K562 (cell line): ENCODE data around the gene SLBP. TPM values are rescaled to one million over a fixed set of nuclear protein-coding genes. Genes with fewer than 3 reads are reported as not detected.

Experiments
- ATAC-seq: fragments of 200-7000 bp; cut with Tn5 transposase; 3 replicates; pipeline ENCODE4 v1.9.1; 2020; ENCODE audit warnings: moderate library complexity
- BruUV-seq: library from RNA; stranded (reverse); fragments of 400-500 nt; replicated peaks from 2 replicates; lab custom pipeline; 2021; lab: Mats Ljungman, UMichigan
- CTCF ChIA-PET: fragments of 300-600 bp; formaldehyde crosslinking; extraction: SDS; loops from one replicate; lab custom pipeline; 2021; ENCODE audit warnings: low intra/inter-chr PET ratio; lab: Yijun Ruan, JAX
- POLR2A ChIA-PET: fragments of 300-600, 350-650 bp; sonication (Branson Sonifier 250); formaldehyde crosslinking; extraction: SDS; loops from one replicate; lab custom pipeline; 2021; ENCODE audit warnings: antibody characterized with exemption, inconsistent platforms; lab: Yijun Ruan, JAX
- DNase-seq, 4 experiments: peaks; one replicate each; pipeline versions ENCODE4 v3.0.0 to v3.0.0-alpha.2; 2011 to 2018; ENCODE audit warnings: low spot score in 3 of 4, mixed read lengths in 3 of 4; ENCODE audit errors: extremely low read depth in 1 of 4
- FAIRE-seq: peaks from 2 replicates; lab custom pipeline; 2011; peaks lifted over from hg19 to GRCh38; lab: Jason Lieb, UNC
- H2AFZ ChIP-seq: 2 replicates; pipeline ENCODE4 v1.6.0; 2011; ENCODE audit warnings: low read depth, low read length, control low read depth, inconsistent platforms
- H3K27ac ChIP-seq: fragments of 200-600 bp; 3 replicates; pipeline ENCODE4 v1.8.0; 2011; ENCODE audit warnings: low read depth, mild to moderate bottlenecking, control low read depth, inconsistent platforms, low read length, moderate library complexity, mixed read lengths; ENCODE audit errors: extremely low read depth
- H3K27me3 ChIP-seq, 2 experiments: fragments of 300-600 bp in 1 of 2; 2 replicates in 1 of 2; 3 replicates in 1 of 2; pipeline versions ENCODE4 v1.6.0 to v1.8.0; 2011; ENCODE audit warnings: inconsistent platforms in 2 of 2, low read length in 2 of 2, mild to moderate bottlenecking in 1 of 2, mixed read lengths in 1 of 2, moderate library complexity in 1 of 2; ENCODE audit not compliant: control insufficient read depth in 2 of 2, insufficient read depth in 2 of 2
- H3K36me3 ChIP-seq: fragments of 300-600 bp; 3 replicates; pipeline ENCODE4 v1.8.0; 2011; ENCODE audit warnings: mild to moderate bottlenecking, low read length, inconsistent platforms; ENCODE audit not compliant: control insufficient read depth, insufficient read depth
- H3K4me1 ChIP-seq, 2 experiments: fragments of 200-600 bp in 1 of 2; replicated peaks in 1 of 2; 2 replicates in 1 of 2; 3 replicates in 1 of 2; pipeline versions ENCODE4 v1.5.1 to v1.8.0; 2011; ENCODE audit warnings: inconsistent platforms in 2 of 2, low read length in 2 of 2, mild to moderate bottlenecking in 1 of 2, mixed read lengths in 1 of 2, moderate library complexity in 1 of 2; ENCODE audit not compliant: control insufficient read depth in 2 of 2, insufficient read depth in 2 of 2
- H3K4me2 ChIP-seq: 2 replicates; pipeline ENCODE4 v1.6.1; 2011; ENCODE audit warnings: low read length, control low read depth, inconsistent platforms, mixed read lengths; ENCODE audit not compliant: insufficient read depth
- H3K4me3 ChIP-seq: fragments of 200-600 bp; sonication (generic), shearing (Covaris generic); 2 replicates; pipeline ENCODE4 v1.5.1; 2016; ENCODE audit warnings: control low read depth, inconsistent platforms
- H3K79me2 ChIP-seq: fragments of 200-600 bp; 3 replicates; pipeline ENCODE4 v1.8.0; 2011; ENCODE audit warnings: low read length, inconsistent platforms; ENCODE audit not compliant: control insufficient read depth, insufficient read depth
- H3K9ac ChIP-seq, 2 experiments: 2 replicates each; pipeline versions ENCODE4 v1.6.0 to v1.6.1; 2011; ENCODE audit warnings: low read depth in 2 of 2, low read length in 2 of 2, control low read depth in 1 of 2, inconsistent platforms in 1 of 2, mild to moderate bottlenecking in 1 of 2, mixed read lengths in 1 of 2; ENCODE audit not compliant: insufficient read depth in 1 of 2
- H3K9me1 ChIP-seq: one replicate; pipeline ENCODE4 v1.6.0; 2011; ENCODE audit warnings: inconsistent platforms, mild to moderate bottlenecking, low read length, moderate library complexity; ENCODE audit not compliant: control insufficient read depth, insufficient read depth
- H3K9me3 ChIP-seq: replicated peaks from 2 replicates; pipeline ENCODE4 v1.5.1; 2011; ENCODE audit warnings: low read depth, low read length, inconsistent platforms; ENCODE audit not compliant: control insufficient read depth, insufficient read depth
- H4K20me1 ChIP-seq: replicated peaks from 2 replicates; pipeline ENCODE4 v1.6.1; 2011; ENCODE audit warnings: low read length, inconsistent platforms, mixed read lengths; ENCODE audit not compliant: control insufficient read depth, insufficient read depth
- CBX2 ChIP-seq: fragments of 200-600 bp; sonication (generic); IDR thresholded peaks from one replicate; pipeline ENCODE4 v1.6.1; 2012; ENCODE audit warnings: mild to moderate bottlenecking, low read length, inconsistent platforms; ENCODE audit not compliant: insufficient read depth, poor library complexity, severe bottlenecking
- CBX3 ChIP-seq, 2 experiments: IDR thresholded peaks; 1 replicate in 1 of 2; 2 replicates in 1 of 2; pipeline ENCODE4 v1.6.1; 2012; ENCODE audit warnings: inconsistent platforms in 2 of 2, low read length in 2 of 2, borderline replicate concordance in 1 of 2, control low read depth in 1 of 2
- CCNT2 ChIP-seq: IDR thresholded peaks from 2 replicates; pipeline ENCODE4 v1.6.1; 2011; ENCODE audit warnings: borderline replicate concordance, low read depth, mild to moderate bottlenecking, moderate library complexity, mixed read lengths, low read length; ENCODE audit not compliant: insufficient read length; ENCODE audit errors: extremely low read depth
- CREB1 ChIP-seq, 2 experiments: sonication (generic) in 1 of 2; formaldehyde crosslinking in 1 of 2; IDR thresholded peaks; 2 replicates each; pipeline versions ENCODE4 v1.6.1 to v1.8.0; 2012 to 2022; ENCODE audit warnings: inconsistent platforms in 1 of 2, mild to moderate bottlenecking in 1 of 2, missing genetic modification reagents in 1 of 2, moderate library complexity in 1 of 2
- FOXK2 ChIP-seq, 2 experiments: fragments of 450-650 bp; IDR thresholded peaks in 1 of 2; conservative IDR thresholded peaks in 1 of 2; 2 replicates each; pipeline ENCODE4 v1.6.1; 2016; ENCODE audit warnings: low read depth in 2 of 2, mild to moderate bottlenecking in 1 of 2
- MAX ChIP-seq: sonication (generic); formaldehyde crosslinking; IDR thresholded peaks from 2 replicates; pipeline ENCODE4 v1.9.0; 2022; ENCODE audit warnings: mild to moderate bottlenecking, missing genetic modification reagents
- MCM7 ChIP-seq, 2 experiments: fragments of 450-650 bp; IDR thresholded peaks; 2 replicates each; pipeline ENCODE4 v1.6.1; 2016 to 2018
- MTA1 ChIP-seq: fragments of 450-650 bp; IDR thresholded peaks from 2 replicates; pipeline ENCODE4 v1.6.1; 2017; ENCODE audit warnings: borderline replicate concordance
- PCBP2 ChIP-seq: fragments of 200-400 bp; formaldehyde crosslinking; IDR thresholded peaks from 2 replicates; pipeline ENCODE4 v1.6.1; 2018; ENCODE audit warnings: low read length, low read depth, mild to moderate bottlenecking, moderate library complexity; ENCODE audit not compliant: poor library complexity, severe bottlenecking
- RCOR1 ChIP-seq, 2 experiments: IDR thresholded peaks; 2 replicates each; pipeline ENCODE4 v1.6.1; 2012; ENCODE audit warnings: low read depth in 2 of 2, low read length in 2 of 2, borderline replicate concordance in 1 of 2, improper control_type of control experiment in 1 of 2
- SLC30A9 ChIP-seq: fragments of 250-450 bp; sonication (Bioruptor Pico); IDR thresholded peaks from 2 replicates; pipeline ENCODE4 v1.8.0; 2022; ENCODE audit warnings: mild to moderate bottlenecking, moderate library complexity
- SMC3 ChIP-seq: conservative IDR thresholded peaks from 2 replicates; pipeline ENCODE4 v1.6.1; 2011; ENCODE audit warnings: low read depth, low read length, improper control_type of control experiment; ENCODE audit not compliant: insufficient read depth
- STAG1 ChIP-seq: sonication (generic); formaldehyde crosslinking; IDR thresholded peaks from 2 replicates; pipeline ENCODE4 v1.5.0; 2020; ENCODE audit warnings: missing genetic modification reagents, borderline replicate concordance
- TAF1 ChIP-seq: IDR thresholded peaks from 2 replicates; pipeline ENCODE4 v1.6.1; 2011; ENCODE audit warnings: mild to moderate bottlenecking, low read length, moderate library complexity; ENCODE audit not compliant: insufficient read depth, control insufficient read depth, severe bottlenecking; ENCODE audit errors: extremely low read depth
- TAF7 ChIP-seq: fragments of 450-650 bp; IDR thresholded peaks from 2 replicates; pipeline ENCODE4 v1.6.1; 2016; ENCODE audit warnings: missing genetic modification characterization, missing compliant biosample characterization
- XRCC3 ChIP-seq: fragments of 450-650 bp; IDR thresholded peaks from 2 replicates; pipeline ENCODE4 v1.6.1; 2017; ENCODE audit warnings: mild to moderate bottlenecking, moderate library complexity
- XRCC5 ChIP-seq: fragments of 200-400 bp; formaldehyde crosslinking; IDR thresholded peaks from 2 replicates; pipeline ENCODE4 v1.6.1; 2017; ENCODE audit warnings: low read depth, mild to moderate bottlenecking, low read length
- ZBTB49 ChIP-seq: sonication (generic); formaldehyde crosslinking; IDR thresholded peaks from 2 replicates; pipeline ENCODE4 v1.8.0; 2022; ENCODE audit warnings: missing genetic modification reagents, mild to moderate bottlenecking, borderline replicate concordance
- WGBS: fragments of 100-300 bp; shearing (Covaris generic); methylation state at CpG from one replicate; pipeline ENCODE4 v1.1.6; 2016; ENCODE audit warnings: low coverage, mixed read lengths; ENCODE audit not compliant: insufficient coverage; ENCODE audit errors: missing lambda C conversion rate; 5-methylcytosine and 5-hydroxymethylcytosine counted together
- in situ Hi-C: fragments of 300-500 bp; cut with MboI; formaldehyde crosslinking; loops from 4 replicates; pipeline ENCODE4 v1.15.0; 2018; ENCODE audit warnings: inconsistent platforms, mixed read lengths
- intact Hi-C: fragments of 100-400 bp; cut with micrococcal nuclease; formaldehyde crosslinking; loops from 2 replicates; pipeline ENCODE4 v1.14.2; 2022
- polyA plus RNA-seq, 8 experiments: library from polyadenylated mRNA; depleted of rRNA in 4 of 8; stranded (reverse) in 5 of 8; unstranded in 3 of 8; fragments of >200 nt; fragmentation: Nextera tagmentation in 2 of 8; fragmentation: Illumina TruSeq in 1 of 8; extraction: Ambion mirVana in 2 of 8; extraction: Trizol in 1 of 8; gene quantifications; 2 replicates each; pipeline versions ENCODE4 v1.2.1 to v1.2.3, GENCODE V29; 2011 to 2014; ENCODE audit warnings: inconsistent platforms in 1 of 8, missing spikeins in 1 of 8
- total RNA-seq, 7 experiments: library from RNA; depleted of rRNA in 6 of 7; stranded (reverse); fragments of >200 nt in 6 of 7; fragmentation: Illumina TruSeq in 2 of 7; extraction: Trizol in 2 of 7; gene quantifications; 2 replicates each; pipeline versions ENCODE4 v1.2.1 to v1.2.3, GENCODE V29; 2011 to 2021; ENCODE audit warnings: low replicate concordance in 1 of 7

Gene SLBP
- total and polyA plus RNA-seq, 9 of the 15 experiments (the other 6 are each of a cell fraction or from before 2014, with no cell fraction given), result 49.4 to 221 (median 162) TPM

- Histone ChIP-seq H3K9me1 (no peaks in the 10 kb centered on the region), H3K27me3 (no peaks in the 10 kb centered on the region), H2AFZ (no peak overlapping the region), H3K36me3 (peaks cover 84% of the 10 kb centered on the region), H4K20me1 (peaks cover 23% of the 10 kb centered on the region), H3K9ac (peak overlapping the region in 1 of 2 experiments; percentile 71; a peak in 2 of 4 replicates), H3K9me3 (no peaks in the 10 kb centered on the region), H3K4me1 (peaks cover 10 to 48% of the 10 kb centered on the region in 2 experiments; a peak in 4 of 5 replicates), H3K79me2 (peaks cover 87% of the 10 kb centered on the region), H3K4me3 (no peak overlapping the region), H3K4me2 (no peak overlapping the region), H3K27ac (no peak overlapping the region)
- peak; percentile 96 for FAIRE-seq
- in situ Hi-C loops (no loop called here), intact Hi-C loops (loop anchor here (1.0 to 10.0 kb wide), 3 partner anchors 33 to 372 kb away; no protein-coding TSS in a partner anchor)
- ChIA-PET CTCF (interaction anchor here (0.6 to 2.2 kb wide), 7 partner anchors 34 to 374 kb away, joined by 3 to 20 read pairs (median 4); no protein-coding TSS in a partner anchor), POLR2A (interaction anchor here (0.6 to 0.8 kb wide), 2 partner anchors 11 to 15 kb away, joined by 3 read pairs; partner anchors contain the start of gene SLBP)
- WGBS, result 57% methylated on average over 15 of the region's 17 CpGs
- BruUV-seq, result no TSS peak
- peak; percentile 72 for ATAC-seq
- peak; percentile 54 to 91 (median 66) for DNase-seq
- TF ChIP-seq MCM7 (IDR thresholded peaks at IDR 0.05) (no peak), SMC3 (peak; percentile 74), CREB1 (IDR thresholded peaks at IDR 0.05) (no peak), CREB1 (CRISPR knock-in tag; IDR thresholded peaks at IDR 0.05) (no peak), CBX2 (no peak), STAG1 (CRISPR knock-in tag) (peak; percentile 15; the same call in 1 of the 2 replicates), TAF7 (tag) (no peak), CBX3 (IDR thresholded peaks at IDR 0.05; ENCODE audit: borderline replicate concordance in 1 of 2, low read length in 2 of 2) (0 out of 3 replicates have a peak, but pooled peaks of 1 of the 2 experiments have one; percentile 10), MTA1 (no peak), TAF1 (no peak), FOXK2 (conservative IDR thresholded peaks at IDR 0.05 in 1 of 2, IDR thresholded peaks at IDR 0.05 in 1 of 2; ENCODE audit: low read depth in 2 of 2) (peak; percentile 23 to 55; a peak in 2 of 4 replicates), XRCC3 (no peak), CCNT2 (no peak), MAX (CRISPR knock-in tag) (0 out of 2 replicates have a peak, but pooled peaks have one; percentile 7), PCBP2 (no peak), ZBTB49 (no peak), RCOR1 (IDR thresholded peaks at IDR 0.05; ENCODE audit: borderline replicate concordance in 1 of 2, low read depth in 2 of 2, low read length in 2 of 2) (peak in 1 of 2 experiments; percentile 37; a peak in 1 of 4 replicates), SLC30A9 (no peak), XRCC5 (peak; percentile 93)
Measured at GRCh38 chr4:1726146-1726934, 14.2 kb upstream of the SLBP start.
